Amygdala (tissue), 56 donors: Measurements from ENCODE around the gene GARNL3.

ENCODE experiments used
- DNase-seq, 56 donors: peaks; one replicate each; lab custom pipeline; 2025; lab: John Stamatoyannopoulos, UW

Gene GARNL3

DNA sequence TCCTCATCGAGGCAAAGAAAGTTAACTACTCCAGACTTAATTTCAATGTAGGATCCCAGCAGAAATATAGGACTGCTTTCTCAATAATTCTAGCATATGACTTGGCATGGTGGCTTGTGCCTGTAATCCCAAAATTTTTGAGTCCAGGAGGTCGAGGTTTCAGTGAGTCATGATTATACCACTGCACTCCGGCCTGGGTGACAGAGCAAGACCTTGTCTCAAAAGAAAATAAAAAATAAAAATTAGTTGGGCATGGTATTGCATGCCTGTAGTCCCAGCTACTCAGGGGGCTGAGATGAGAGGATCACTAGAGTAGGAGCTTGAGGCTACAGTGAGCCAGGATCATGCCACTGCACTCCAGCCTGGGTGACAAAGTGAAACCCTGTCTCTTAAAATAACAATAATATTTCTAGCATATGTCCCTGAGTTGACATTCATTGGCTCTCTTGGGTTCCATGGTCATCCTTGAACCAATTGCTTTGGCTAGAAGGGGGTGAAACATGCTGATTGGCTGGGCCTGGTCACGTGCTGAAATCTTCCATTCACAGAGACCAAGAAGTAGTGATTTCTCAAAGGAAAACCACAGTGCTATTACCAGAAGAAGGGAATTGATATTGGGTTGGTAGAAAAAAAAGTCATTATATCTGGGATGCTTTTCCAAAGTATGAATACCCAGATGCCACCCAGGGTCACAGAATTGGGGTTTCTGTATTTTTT is 31.6 kb upstream of the GARNL3 start:
- DNase-seq: no peak

DNA sequence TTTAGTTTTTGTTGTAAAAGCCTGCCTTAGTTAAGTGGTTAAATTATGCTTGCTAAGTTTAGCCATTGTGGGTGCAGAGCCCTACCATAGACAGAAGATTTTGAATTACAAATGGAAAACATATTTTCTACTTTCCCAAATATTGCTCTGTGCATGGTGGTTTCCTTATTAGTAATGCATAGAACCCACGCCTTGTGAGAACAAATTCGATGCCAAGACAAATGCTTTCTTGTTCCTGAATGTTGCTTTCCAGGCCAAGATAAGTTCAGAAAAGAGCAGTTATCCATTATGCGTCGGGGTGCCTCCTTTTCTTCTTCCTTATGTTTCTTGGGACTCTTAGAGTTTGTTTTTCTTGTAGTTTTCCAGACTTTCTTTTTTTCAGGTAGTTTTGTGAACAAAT is 31.0 kb upstream of the GARNL3 start:
- no peak for DNase-seq

DNA sequence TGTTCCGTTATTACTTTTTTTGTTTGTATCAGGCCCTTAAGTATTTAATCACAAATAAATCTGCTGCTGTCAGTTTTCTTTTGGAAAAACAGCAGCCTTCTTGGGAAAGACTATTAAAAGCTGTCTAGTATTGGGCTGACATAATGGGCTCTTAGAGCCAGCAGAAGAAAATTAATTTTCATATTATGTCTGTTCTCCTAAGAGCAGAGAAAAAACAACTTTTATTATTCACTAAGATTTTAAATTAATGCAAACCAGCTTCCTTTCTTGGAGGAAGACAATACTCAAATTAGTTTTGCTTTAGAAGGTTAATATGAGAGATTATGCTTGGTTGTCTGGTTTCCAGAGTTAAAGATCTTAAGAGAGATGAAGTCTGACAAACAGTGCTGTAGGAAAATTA is 30.6 kb upstream of the GARNL3 start:
- DNase-seq: no peak

DNA sequence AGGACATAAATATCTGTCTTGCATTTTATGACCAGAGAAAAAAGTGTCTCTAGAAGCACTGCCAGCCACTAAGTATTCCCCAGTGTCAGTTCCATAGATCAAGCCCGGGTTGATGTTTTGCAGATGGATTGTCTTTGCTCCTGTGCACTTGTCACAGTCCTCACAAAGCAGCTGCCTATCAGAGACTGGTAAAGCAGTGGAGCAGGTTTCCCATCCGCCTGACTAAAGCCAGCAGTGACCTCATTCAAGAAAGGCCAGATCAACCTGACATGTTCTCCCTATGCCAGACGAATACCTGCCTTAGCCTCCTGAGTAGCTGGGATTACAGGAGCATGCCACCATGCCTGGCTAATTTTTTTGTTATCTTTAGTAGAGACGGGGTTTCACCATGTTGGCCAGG is 26.8 kb upstream of the GARNL3 start:
- no peak for DNase-seq

DNA sequence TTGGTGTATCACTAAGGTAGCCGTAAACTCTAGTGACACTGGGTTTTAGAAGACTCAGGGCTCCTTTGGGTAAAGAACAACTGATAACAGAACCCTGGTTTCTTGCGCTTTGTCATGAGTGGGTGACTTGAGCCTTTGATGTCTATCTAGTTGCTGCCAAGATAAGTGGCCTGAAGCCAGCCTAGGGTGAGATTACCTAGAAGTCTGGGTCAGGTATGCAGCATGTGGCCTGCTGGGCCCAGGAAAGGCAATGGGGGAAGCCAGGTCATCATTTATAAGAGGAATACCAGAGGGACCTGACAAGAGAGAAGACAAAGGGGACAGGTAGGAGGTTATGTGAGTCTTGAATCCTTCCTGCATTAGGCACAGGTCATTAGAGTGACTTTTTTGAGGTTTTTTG is 23.2 kb upstream of the GARNL3 start:
- no peak for DNase-seq

DNA sequence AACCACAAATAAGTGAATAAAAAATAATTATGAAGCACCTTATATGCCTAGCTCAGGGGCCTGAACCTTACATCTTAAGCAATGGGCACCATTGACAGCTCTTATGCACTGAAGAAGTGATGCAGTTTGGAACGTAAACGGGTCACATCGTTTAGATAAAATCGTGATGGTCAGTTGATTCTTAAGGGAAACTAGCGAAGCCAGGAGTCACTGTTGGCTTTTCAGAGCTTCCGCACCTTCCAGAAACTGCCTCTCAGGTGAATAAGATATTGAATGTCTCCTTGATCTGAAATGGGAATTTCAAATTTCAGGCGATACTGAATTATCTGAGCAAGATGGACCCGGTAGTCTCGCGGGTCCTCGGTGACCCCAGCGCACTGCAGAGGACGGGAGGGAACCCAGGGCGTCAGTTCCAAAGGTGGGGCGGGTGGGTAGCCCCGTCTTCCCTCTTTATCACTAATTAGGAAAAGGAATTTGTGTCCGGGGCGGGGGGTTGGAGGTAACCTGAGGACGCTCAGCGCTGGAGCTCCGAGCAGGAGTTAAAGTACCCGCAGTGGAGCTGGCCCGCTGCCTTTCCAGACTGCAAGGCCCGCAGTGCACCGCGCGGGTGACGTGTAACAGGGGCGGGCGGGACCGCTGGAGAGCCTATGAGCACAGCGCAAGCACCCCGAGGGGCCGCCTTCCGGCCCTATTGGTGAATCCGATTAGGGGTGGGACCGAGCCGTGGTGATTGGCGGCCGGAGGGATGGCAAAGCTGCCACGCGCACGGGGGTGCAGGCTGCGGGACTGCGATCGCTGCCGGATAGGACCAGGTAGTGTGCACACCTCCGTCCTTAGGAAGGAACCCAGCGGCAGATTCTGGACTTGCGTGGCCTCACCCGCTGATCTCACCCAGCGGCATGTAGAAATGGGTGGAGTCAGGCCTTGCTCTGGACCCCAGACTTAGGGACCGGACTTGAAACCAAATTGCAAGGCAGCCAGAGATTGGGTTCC is 19.7 kb upstream of the GARNL3 start:
- DNase-seq: peak in 55 of 56 donors; percentile 74 to 99 (median 95)

DNA sequence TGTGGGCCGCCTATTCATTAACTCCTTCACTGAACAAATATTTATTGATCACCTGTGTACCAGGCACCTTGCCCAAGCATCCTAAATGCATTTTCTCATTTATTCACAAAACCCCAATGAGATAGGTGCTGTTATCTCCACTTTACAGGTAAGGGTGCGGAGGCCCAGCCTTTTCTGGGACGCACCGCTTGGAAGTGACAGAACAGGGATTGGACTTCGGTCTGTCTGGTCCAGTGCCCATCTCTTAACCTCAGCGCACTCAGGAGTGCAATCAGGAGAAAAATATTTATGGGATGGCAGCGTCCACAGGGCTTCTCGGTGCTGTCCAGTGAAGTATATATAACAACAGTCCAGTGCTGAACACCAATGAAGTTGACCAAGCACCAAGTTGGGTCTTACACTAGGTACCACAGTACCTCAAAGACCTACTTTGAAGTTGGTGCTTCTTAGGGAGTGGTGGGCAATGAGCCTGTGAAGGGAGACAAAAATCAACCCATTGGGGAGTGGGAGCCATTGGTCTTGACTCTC is 18.9 kb upstream of the GARNL3 start:
- DNase-seq: no peak

DNA sequence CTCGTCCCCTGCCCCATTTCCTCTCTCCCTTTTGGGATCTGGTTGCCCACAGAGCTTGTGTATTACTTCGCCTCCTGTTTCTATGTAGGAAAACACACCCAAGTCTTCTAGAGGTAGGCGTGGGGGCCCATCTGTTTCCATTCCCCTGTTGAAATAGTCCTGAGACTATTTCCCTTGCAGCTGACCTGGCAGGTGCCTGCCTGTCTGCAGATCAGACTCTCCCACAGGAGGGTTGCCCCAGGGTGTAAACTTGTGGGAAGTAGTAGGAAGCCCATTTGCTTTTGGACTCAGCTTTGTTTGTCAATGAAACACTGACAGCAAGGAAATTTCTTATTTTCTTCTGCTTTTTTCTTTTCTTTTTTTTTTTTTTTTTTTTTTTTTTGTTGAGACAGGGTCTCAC is 16.3 kb upstream of the GARNL3 start:
- no peak for DNase-seq

DNA sequence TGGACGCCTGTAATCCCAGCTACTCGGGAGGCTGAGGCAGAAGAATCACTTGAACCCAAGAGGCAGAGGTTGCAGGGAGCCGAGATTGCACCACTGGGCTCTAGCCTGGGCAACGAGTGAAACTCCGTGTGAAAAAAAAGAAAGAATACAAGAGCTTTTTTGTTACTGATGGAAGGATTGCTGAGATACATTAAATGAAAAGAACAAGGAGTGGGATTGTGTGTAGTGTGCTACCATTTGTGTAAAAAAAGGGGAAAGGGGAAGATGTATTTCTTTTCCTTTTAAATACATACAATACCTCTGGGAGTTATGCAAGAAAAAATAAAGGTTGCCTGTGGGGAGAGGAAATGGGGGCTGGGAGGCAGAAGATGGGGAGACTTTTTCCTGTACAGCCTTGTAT is 14.7 kb upstream of the GARNL3 start:
- DNase-seq: no peak

DNA sequence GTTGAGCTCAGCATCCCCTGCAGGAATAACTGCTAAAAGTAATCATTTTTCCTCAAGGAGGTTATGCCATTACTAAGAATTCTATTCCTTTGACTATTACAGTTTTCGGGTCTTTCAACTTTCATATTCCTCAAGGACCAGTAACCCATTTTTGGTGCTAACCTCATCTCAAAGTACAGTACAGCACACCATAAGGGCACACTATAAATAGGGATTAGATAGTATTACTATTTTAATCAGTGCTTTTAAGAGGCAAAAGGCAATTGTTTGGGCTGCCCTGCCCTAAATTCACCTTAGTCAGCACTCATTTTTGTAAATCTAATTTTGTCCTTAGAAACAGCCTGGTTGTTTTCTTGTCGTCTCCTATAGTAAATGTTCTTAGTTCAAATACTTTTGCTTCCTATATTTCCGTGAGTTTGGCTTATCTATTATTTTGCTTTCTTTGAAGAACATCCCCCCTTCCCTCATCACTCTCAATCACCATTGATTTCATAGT is 13.6 kb upstream of the GARNL3 start:
- DNase-seq: no peak

DNA sequence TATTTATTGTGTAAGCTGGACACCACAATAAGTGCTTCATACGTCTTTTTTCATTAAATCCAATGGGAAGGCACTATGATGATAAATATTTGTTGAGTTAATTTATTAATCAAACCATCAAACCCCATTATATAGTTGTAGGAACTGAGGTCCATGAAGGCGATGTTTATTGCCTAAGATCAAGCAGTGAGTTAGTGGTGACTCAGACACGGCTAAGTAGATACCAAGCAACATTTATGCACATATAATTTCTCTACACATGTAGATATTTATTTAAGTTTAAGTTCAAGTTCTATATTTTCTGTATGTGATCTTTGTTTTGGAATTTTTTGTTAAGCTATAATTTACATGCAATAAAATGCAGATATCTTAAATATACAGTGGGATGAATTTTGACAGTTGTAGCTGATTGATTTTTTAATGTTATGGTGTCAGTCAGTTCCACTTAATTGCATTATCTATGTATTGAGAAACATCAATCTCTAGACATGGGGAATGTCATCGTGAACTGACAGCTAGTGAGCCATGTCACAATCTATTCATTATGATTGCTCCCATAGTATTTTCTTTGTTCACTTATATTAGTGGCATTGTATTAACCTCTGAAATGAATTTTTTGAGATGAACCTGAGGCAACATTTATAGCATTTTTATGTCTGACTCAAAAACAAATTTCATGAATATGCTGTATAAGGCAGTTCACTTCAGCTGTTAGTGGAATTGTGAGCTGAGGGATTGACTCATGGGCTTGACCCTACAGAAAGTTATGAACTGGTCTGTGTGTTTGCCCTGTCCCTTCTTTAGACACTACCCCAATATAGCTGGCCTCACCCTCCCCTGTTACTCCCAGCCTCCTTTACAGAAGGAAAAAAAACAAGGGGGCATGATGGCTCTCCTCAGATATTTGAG is 11.9 kb upstream of the GARNL3 start:
- no peak for DNase-seq

DNA sequence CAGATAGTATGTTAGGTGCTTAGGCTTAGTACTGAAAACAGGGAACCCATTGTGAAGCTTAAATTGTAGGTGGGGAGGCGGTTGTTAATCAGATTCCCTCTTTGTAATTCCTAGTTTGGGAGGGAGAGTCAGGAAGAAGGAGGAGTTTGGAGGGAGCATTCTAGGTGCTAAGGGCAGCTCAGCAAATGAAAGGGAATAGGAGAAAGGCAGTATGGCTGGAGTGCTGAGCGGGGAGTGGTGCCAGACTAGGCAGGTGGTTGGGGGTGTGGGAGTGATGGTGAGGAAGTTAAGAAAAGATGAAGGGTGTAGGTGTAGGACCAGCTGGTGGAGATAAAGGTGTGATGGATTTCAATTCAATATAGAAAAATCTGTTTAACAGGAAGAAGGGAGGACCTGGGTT is 11.1 kb upstream of the GARNL3 start:
- DNase-seq: peak in 11 of 56 donors; percentile 5 to 50 (median 17)

DNA sequence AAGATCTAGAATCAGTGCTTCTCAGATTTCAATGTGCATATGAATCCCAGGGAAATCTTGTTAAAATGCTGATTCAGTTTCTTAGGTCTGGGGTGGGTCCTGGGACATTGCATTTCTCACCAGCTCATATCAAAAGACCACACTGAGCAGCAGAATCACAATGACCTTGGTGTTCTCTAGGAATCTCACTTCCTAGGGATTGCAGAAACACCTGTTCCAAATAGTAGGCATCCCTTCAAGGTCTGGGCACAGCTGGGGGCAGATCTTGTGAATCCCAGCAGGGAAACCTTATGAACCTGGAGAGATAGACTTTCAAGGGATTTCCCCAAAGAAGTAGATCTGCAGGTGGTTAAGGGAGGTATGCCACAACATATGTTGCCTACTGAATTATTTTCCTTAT is 8.9 kb upstream of the GARNL3 start:
- no peak for DNase-seq

DNA sequence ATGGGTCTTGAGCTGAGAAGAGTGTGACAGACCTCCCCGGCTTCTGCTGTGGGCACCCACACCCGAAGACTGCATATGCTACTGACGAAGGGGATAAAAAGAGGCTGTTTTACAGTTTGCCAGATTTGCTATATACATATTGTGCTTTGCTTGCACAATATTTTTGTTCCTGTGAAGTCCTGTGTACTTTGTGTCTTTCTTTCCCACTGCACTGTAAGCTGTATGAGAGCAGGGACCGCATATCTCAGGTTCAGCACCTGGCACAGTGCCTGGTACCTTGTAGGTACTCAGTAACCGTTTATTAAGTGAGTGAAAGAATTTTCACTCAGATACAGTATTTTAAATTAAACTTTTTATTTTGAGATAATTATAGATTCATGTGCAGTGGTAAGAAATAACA is 8.2 kb upstream of the GARNL3 start:
- no peak for DNase-seq

DNA sequence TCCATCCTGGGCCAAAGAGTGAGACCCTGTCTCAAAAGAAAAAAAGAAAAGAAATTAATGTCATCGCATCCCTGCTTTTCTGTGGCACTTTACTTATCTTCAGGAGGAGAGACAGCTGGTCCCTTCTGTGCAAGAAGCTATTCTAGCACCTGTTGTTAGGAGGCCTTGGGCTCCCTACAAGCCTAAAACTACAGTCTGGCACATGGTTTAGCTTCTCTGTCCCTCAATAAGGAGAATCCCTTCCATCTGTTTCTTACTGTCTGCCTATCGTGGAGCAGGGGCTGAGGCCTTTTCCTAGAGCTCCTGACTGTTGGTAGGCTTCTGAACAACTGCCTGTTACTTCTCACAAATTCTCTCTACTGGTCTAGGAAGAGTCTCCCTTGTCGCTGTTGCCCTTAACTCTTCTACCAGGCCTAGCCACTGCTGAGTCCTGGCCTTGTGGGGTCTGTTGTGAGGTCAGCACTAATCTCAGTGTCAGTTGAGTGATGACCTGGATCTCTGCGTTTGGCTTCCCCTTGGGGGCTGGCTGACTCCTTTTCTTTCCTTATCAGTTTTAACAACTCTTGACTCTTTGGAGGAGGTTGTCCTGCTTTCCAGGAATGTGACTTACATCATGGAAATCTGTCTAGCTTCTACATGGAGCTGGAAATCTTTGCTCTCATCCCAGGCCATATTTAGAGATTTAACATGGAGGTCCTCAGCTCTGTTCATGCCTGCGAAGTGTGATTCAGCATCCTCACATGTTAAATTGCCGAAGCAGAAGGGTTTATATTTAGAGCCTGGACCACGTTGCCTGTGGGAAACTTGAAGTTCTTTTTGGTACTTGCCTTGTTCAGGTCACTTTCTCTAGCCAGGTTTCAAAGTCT is 5.7 kb upstream of the GARNL3 start:
- DNase-seq: no peak

DNA sequence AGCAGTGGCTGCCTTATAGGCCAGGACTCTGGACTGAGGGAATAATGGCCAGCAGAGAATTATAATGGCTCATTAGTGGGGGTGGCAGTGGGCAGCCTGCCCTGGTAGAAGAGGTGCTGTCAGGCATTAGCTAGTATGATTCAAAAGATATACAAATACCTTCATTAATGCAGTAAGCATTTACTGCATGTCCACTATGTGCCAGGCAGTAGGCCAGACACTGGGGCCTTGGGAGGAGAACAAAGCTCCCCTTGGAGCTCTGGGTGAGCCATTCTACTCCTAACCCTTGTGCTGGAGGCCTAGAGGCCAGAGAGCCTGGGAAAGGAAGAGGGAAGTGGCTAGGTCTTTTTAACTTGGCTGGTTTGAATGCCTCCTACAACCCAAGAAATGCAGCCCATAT is 2.0 kb upstream of the GARNL3 start:
- peak in 31 of 56 donors; percentile 22 to 77 (median 47) for DNase-seq

DNA sequence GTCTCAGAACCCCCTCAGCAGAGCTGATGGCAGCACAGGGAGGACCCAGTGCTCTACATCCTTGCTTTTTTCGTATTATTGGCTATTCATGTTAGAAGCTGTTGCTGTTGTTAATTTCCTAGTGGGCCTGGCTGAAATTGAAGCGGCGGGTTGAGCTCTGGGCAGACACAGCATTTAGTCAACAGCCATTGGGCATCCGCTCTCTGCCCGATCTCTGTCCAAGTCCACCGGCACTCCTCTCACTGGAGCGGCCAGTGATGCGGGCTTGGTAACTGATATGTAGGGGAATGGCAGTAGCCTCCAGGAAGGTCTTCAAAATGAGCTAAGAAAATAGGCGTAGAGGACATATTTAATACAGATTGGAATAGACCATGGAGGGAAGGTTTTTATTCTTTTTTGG is 1.3 kb upstream of the GARNL3 start:
- peak in 13 of 56 donors; percentile 12 to 62 (median 34) for DNase-seq

DNA sequence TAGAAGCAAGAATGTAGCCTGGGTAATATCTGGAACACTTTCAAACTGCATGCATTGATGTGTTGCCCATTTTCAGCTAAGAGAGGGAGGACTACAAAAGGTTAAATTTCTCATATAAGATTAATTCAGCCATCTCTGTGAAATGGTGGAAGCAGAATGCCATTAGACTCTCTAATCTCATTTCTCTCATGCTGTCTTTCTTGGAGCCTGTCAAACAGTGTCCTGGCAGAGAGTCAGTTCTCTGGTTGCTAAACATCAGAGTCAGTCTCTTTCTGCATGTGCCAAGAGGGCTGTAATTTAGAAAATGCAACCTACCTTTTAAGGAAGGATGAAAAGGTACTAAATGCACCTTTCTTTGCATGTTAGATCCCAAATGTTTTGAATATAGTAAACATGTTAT is 910 bp upstream of the GARNL3 start:
- DNase-seq: peak in 4 of 56 donors; percentile 12 to 37 (median 34)
